ENCODE results near the gene DRC3.
A peak's percentile ranks its signal among the peaks of the same experiment; 100 is the strongest.

Gene DRC3

GRCh38 chr17:18041776-18042175 is 69.1 kb downstream of the DRC3 start:
- Histone ChIP-seq H3K4me3 (ENCODE audit: low read length) (peak overlapping the region; percentile 2), H3K4me1 (ENCODE audit: control insufficient read depth, insufficient read depth, low read length) (peaks cover 34% of the 10 kb centered on the region), H3K27me3 (replicated peaks; ENCODE audit: control insufficient read depth, insufficient read depth, low read length) (no peaks in the 10 kb centered on the region), H3K9ac (ENCODE audit: low read length) (peak overlapping the region; percentile 50), H3K9me3 (ENCODE audit: control insufficient read depth, low read length) (no peaks in the 10 kb centered on the region), H3K36me3 (ENCODE audit: control insufficient read depth, insufficient read depth, low read length, severe bottlenecking) (peaks cover 14% of the 10 kb centered on the region)
- DNase-seq (ENCODE audit: low read depth) = peak; percentile 72

GRCh38 chr17:18042983-18043382 is 70.3 kb downstream of the DRC3 start:
- no peak overlapping the region for H3K4me3 ChIP-seq (ENCODE audit: low read length)

GRCh38 chr17:18043491-18043890 is 70.8 kb downstream of the DRC3 start:
- Histone ChIP-seq H3K36me3 (ENCODE audit: control insufficient read depth, insufficient read depth, low read length, severe bottlenecking) (peaks cover 24% of the 10 kb centered on the region), H3K4me1 (ENCODE audit: control insufficient read depth, insufficient read depth, low read length) (peaks cover 28% of the 10 kb centered on the region), H3K27me3 (replicated peaks; ENCODE audit: control insufficient read depth, insufficient read depth, low read length) (no peaks in the 10 kb centered on the region), H3K9ac (ENCODE audit: low read length) (no peak overlapping the region), H3K4me3 (ENCODE audit: low read length) (no peak overlapping the region), H3K9me3 (ENCODE audit: control insufficient read depth, low read length) (no peaks in the 10 kb centered on the region)
- DNase-seq (ENCODE audit: low read depth) = peak; percentile 45

More at GRCh38 chr17:18042983-18043382, 70.3 kb downstream of the DRC3 start:
- Histone ChIP-seq H3K9ac (ENCODE audit: low read length) (no peak overlapping the region), H3K4me1 (ENCODE audit: control insufficient read depth, insufficient read depth, low read length) (peaks cover 33% of the 10 kb centered on the region), H3K27me3 (replicated peaks; ENCODE audit: control insufficient read depth, insufficient read depth, low read length) (no peaks in the 10 kb centered on the region), H3K36me3 (ENCODE audit: control insufficient read depth, insufficient read depth, low read length, severe bottlenecking) (peaks cover 24% of the 10 kb centered on the region), H3K9me3 (ENCODE audit: control insufficient read depth, low read length) (no peaks in the 10 kb centered on the region)
- no peak for DNase-seq (ENCODE audit: low read depth)

- Histone ChIP-seq H3K9me3 (ENCODE audit: control insufficient read depth, low read length) (no peaks in the 10 kb centered on the region), H3K36me3 (ENCODE audit: control insufficient read depth, insufficient read depth, low read length, severe bottlenecking) (peaks cover 24% of the 10 kb centered on the region), H3K4me3 (ENCODE audit: low read length) (no peak overlapping the region), H3K4me1 (ENCODE audit: control insufficient read depth, insufficient read depth, low read length) (peaks cover 28% of the 10 kb centered on the region), H3K27me3 (replicated peaks; ENCODE audit: control insufficient read depth, insufficient read depth, low read length) (no peaks in the 10 kb centered on the region), H3K9ac (ENCODE audit: low read length) (no peak overlapping the region)
- DNase-seq (ENCODE audit: low read depth) = no peak
These were observed 71.9 kb downstream of the DRC3 start for GRCh38 chr17:18044609-18045008.

GRCh38 chr17:18045691-18046350 is 73.2 kb downstream of the DRC3 start:
- Histone ChIP-seq H3K36me3 (ENCODE audit: control insufficient read depth, insufficient read depth, low read length, severe bottlenecking) (peaks cover 35% of the 10 kb centered on the region), H3K9ac (ENCODE audit: low read length) (no peak overlapping the region), H3K4me3 (ENCODE audit: low read length) (no peak overlapping the region), H3K9me3 (ENCODE audit: control insufficient read depth, low read length) (no peaks in the 10 kb centered on the region), H3K4me1 (ENCODE audit: control insufficient read depth, insufficient read depth, low read length) (peaks cover 20% of the 10 kb centered on the region), H3K27me3 (replicated peaks; ENCODE audit: control insufficient read depth, insufficient read depth, low read length) (no peaks in the 10 kb centered on the region)
- no peak for DNase-seq (ENCODE audit: low read depth)

- Histone ChIP-seq H3K9me3 (ENCODE audit: control insufficient read depth, low read length) (no peaks in the 10 kb centered on the region), H3K4me3 (ENCODE audit: low read length) (no peak overlapping the region), H3K27me3 (replicated peaks; ENCODE audit: control insufficient read depth, insufficient read depth, low read length) (no peaks in the 10 kb centered on the region), H3K36me3 (ENCODE audit: control insufficient read depth, insufficient read depth, low read length, severe bottlenecking) (peaks cover 63% of the 10 kb centered on the region), H3K9ac (ENCODE audit: low read length) (no peak overlapping the region), H3K4me1 (ENCODE audit: control insufficient read depth, insufficient read depth, low read length) (no peaks in the 10 kb centered on the region)
- no peak for DNase-seq (ENCODE audit: low read depth)
These were observed 82.9 kb downstream of the DRC3 start for GRCh38 chr17:18055597-18055996.

- DNase-seq (ENCODE audit: low read depth) = no peak
These were observed 83.6 kb downstream of the DRC3 start for GRCh38 chr17:18056214-18056613.

GRCh38 chr17:18059283-18059682 is 86.6 kb downstream of the DRC3 start:
- Histone ChIP-seq H3K9ac (ENCODE audit: low read length) (no peak overlapping the region), H3K4me1 (ENCODE audit: control insufficient read depth, insufficient read depth, low read length) (no peaks in the 10 kb centered on the region), H3K36me3 (ENCODE audit: control insufficient read depth, insufficient read depth, low read length, severe bottlenecking) (peaks cover 71% of the 10 kb centered on the region), H3K4me3 (ENCODE audit: low read length) (no peak overlapping the region), H3K9me3 (ENCODE audit: control insufficient read depth, low read length) (no peaks in the 10 kb centered on the region), H3K27me3 (replicated peaks; ENCODE audit: control insufficient read depth, insufficient read depth, low read length) (no peaks in the 10 kb centered on the region)
- no peak for DNase-seq (ENCODE audit: low read depth)

More at GRCh38 chr17:18056214-18056613, 83.6 kb downstream of the DRC3 start:
- Histone ChIP-seq H3K36me3 (ENCODE audit: control insufficient read depth, insufficient read depth, low read length, severe bottlenecking) (peaks cover 65% of the 10 kb centered on the region), H3K4me3 (ENCODE audit: low read length) (no peak overlapping the region), H3K9ac (ENCODE audit: low read length) (no peak overlapping the region), H3K9me3 (ENCODE audit: control insufficient read depth, low read length) (no peaks in the 10 kb centered on the region), H3K4me1 (ENCODE audit: control insufficient read depth, insufficient read depth, low read length) (no peaks in the 10 kb centered on the region), H3K27me3 (replicated peaks; ENCODE audit: control insufficient read depth, insufficient read depth, low read length) (no peaks in the 10 kb centered on the region)

- Histone ChIP-seq H3K36me3 (ENCODE audit: control insufficient read depth, insufficient read depth, low read length, severe bottlenecking) (peaks cover 64% of the 10 kb centered on the region), H3K4me3 (ENCODE audit: low read length) (no peak overlapping the region), H3K9ac (ENCODE audit: low read length) (no peak overlapping the region), H3K9me3 (ENCODE audit: control insufficient read depth, low read length) (no peaks in the 10 kb centered on the region), H3K27me3 (replicated peaks; ENCODE audit: control insufficient read depth, insufficient read depth, low read length) (no peaks in the 10 kb centered on the region), H3K4me1 (ENCODE audit: control insufficient read depth, insufficient read depth, low read length) (no peaks in the 10 kb centered on the region)
- DNase-seq (ENCODE audit: low read depth) = no peak
These were observed 91.4 kb downstream of the DRC3 start for GRCh38 chr17:18064053-18064452.

GRCh38 chr17:18065546-18065945 is 92.9 kb downstream of the DRC3 start:
- H3K36me3 ChIP-seq (ENCODE audit: control insufficient read depth, insufficient read depth, low read length, severe bottlenecking) = peaks cover 58% of the 10 kb centered on the region
- H3K4me3 ChIP-seq (ENCODE audit: low read length) = no peak overlapping the region
- H3K9ac ChIP-seq (ENCODE audit: low read length) = no peak overlapping the region
- peaks cover 5% of the 10 kb centered on the region for H3K4me1 ChIP-seq (ENCODE audit: control insufficient read depth, insufficient read depth, low read length)
- no peaks in the 10 kb centered on the region for H3K9me3 ChIP-seq (ENCODE audit: control insufficient read depth, low read length)
- no peaks in the 10 kb centered on the region for H3K27me3 ChIP-seq (replicated peaks; ENCODE audit: control insufficient read depth, insufficient read depth, low read length)
- no peak for DNase-seq (ENCODE audit: low read depth)

Data from adipocyte (in vitro differentiated cells).